ENCODE data around the gene BMF.
"Not testable (repeated sequence)": the region's sequence is repeated elsewhere in the genome, so short reads cannot be mapped to it uniquely, and the experiment has no call there.

BMF gene

GRCh38 chr15:40138201-40138570, 29.5 kb upstream of the BMF start:
- not testable (repeated sequence) for H3K36me3 ChIP-seq (ENCODE audit: insufficient read depth, low read length); H3K4me1 ChIP-seq (ENCODE audit: control insufficient read depth, insufficient read depth, low read length, unreplicated experiment); H3K79me2 ChIP-seq (ENCODE audit: control insufficient read depth, insufficient read depth, low read length, unreplicated experiment); H3K27ac ChIP-seq (ENCODE audit: low read depth, low read length); H3K27me3 ChIP-seq (ENCODE audit: insufficient read depth, low read length); H3K4me3 ChIP-seq (ENCODE audit: low read depth, low read length); H2AFZ ChIP-seq (ENCODE audit: low read length, unreplicated experiment)

- H3K36me3 ChIP-seq (ENCODE audit: insufficient read depth, low read length) = no peaks in the 10 kb centered on the region
- H3K27me3 ChIP-seq (ENCODE audit: insufficient read depth, low read length) = peaks cover 9% of the 10 kb centered on the region; the same call in 1 of the 2 replicates
- H3K4me1 ChIP-seq (ENCODE audit: control insufficient read depth, insufficient read depth, low read length, unreplicated experiment) = no peaks in the 10 kb centered on the region
- no peak overlapping the region for H3K4me3 ChIP-seq (ENCODE audit: low read depth, low read length)
- H3K27ac ChIP-seq (ENCODE audit: low read depth, low read length) = no peak overlapping the region
- H3K79me2 ChIP-seq (ENCODE audit: control insufficient read depth, insufficient read depth, low read length, unreplicated experiment) = no peaks in the 10 kb centered on the region
- H2AFZ ChIP-seq (ENCODE audit: low read length, unreplicated experiment) = no peak overlapping the region
Observed at GRCh38 chr15:40137303-40138200, 28.9 kb upstream of the BMF start.

- no peaks in the 10 kb centered on the region for H3K4me1 ChIP-seq (ENCODE audit: control insufficient read depth, insufficient read depth, low read length, unreplicated experiment)
- H3K27ac ChIP-seq (ENCODE audit: low read depth, low read length) = no peak overlapping the region
- H3K27me3 ChIP-seq (ENCODE audit: insufficient read depth, low read length) = peaks cover 11% of the 10 kb centered on the region; the same call in 1 of the 2 replicates
- no peak overlapping the region for H2AFZ ChIP-seq (ENCODE audit: low read length, unreplicated experiment)
- H3K36me3 ChIP-seq (ENCODE audit: insufficient read depth, low read length) = no peaks in the 10 kb centered on the region
- H3K4me3 ChIP-seq (ENCODE audit: low read depth, low read length) = no peak overlapping the region
- no peaks in the 10 kb centered on the region for H3K79me2 ChIP-seq (ENCODE audit: control insufficient read depth, insufficient read depth, low read length, unreplicated experiment)
Observed at GRCh38 chr15:40136470-40137302, 28.0 kb upstream of the BMF start.

DNA sequence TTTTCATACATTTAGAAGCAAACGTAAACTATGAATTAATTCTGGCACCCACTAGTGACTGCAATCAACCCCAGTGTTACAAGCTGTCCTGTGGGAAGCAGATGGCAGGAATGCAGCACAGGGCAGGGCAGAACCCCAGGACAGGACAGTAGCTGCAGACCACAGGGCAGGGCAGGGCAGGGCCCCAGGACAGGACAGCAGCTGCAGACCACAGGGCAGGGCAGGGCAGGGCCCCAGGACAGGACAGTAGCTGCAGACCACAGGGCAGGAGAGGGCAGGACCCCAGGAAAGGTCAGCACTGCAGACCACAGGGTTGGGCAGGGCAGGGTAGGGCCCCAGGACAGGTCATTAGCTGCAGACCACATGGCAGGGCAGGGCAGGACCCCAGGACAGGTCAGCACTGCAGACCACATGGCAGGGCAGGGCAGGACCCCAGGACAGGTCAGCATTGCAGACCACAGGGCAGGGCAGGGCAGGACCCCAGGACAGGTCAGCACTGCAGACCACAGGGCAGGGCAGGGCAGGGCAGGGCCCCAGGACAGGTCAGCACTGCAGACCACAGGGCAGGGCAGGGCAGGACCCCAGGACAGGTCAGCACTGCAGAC, 27.3 kb upstream of the BMF start:
- H2AFZ ChIP-seq (ENCODE audit: low read length, unreplicated experiment); H3K27ac ChIP-seq (ENCODE audit: low read depth, low read length); H3K4me1 ChIP-seq (ENCODE audit: control insufficient read depth, insufficient read depth, low read length, unreplicated experiment); H3K4me3 ChIP-seq (ENCODE audit: low read depth, low read length); H3K36me3 ChIP-seq (ENCODE audit: insufficient read depth, low read length); H3K79me2 ChIP-seq (ENCODE audit: control insufficient read depth, insufficient read depth, low read length, unreplicated experiment): not testable (repeated sequence)
- H3K27me3 ChIP-seq (ENCODE audit: insufficient read depth, low read length) = peaks cover 15% of the 10 kb centered on the region; the same call in 1 of the 2 replicates

- Histone ChIP-seq H3K4me1 (ENCODE audit: control insufficient read depth, insufficient read depth, low read length, unreplicated experiment) (no peaks in the 10 kb centered on the region), H2AFZ (ENCODE audit: low read length, unreplicated experiment) (no peak overlapping the region), H3K36me3 (ENCODE audit: insufficient read depth, low read length) (no peaks in the 10 kb centered on the region), H3K27ac (ENCODE audit: low read depth, low read length) (no peak overlapping the region), H3K79me2 (ENCODE audit: control insufficient read depth, insufficient read depth, low read length, unreplicated experiment) (no peaks in the 10 kb centered on the region), H3K4me3 (ENCODE audit: low read depth, low read length) (no peak overlapping the region), H3K27me3 (ENCODE audit: insufficient read depth, low read length) (peaks cover 15% of the 10 kb centered on the region; the same call in 1 of the 2 replicates)
Observed at GRCh38 chr15:40134885-40135284, 26.2 kb upstream of the BMF start.

- Histone ChIP-seq H3K79me2 (ENCODE audit: control insufficient read depth, insufficient read depth, low read length, unreplicated experiment) (no peaks in the 10 kb centered on the region), H3K36me3 (ENCODE audit: insufficient read depth, low read length) (no peaks in the 10 kb centered on the region), H2AFZ (ENCODE audit: low read length, unreplicated experiment) (no peak overlapping the region), H3K27me3 (ENCODE audit: insufficient read depth, low read length) (peaks cover 15% of the 10 kb centered on the region; the same call in 1 of the 2 replicates), H3K27ac (ENCODE audit: low read depth, low read length) (no peak overlapping the region), H3K4me1 (ENCODE audit: control insufficient read depth, insufficient read depth, low read length, unreplicated experiment) (no peaks in the 10 kb centered on the region), H3K4me3 (ENCODE audit: low read depth, low read length) (no peak overlapping the region)
Observed at GRCh38 chr15:40133544-40133943, 24.9 kb upstream of the BMF start.

DNA sequence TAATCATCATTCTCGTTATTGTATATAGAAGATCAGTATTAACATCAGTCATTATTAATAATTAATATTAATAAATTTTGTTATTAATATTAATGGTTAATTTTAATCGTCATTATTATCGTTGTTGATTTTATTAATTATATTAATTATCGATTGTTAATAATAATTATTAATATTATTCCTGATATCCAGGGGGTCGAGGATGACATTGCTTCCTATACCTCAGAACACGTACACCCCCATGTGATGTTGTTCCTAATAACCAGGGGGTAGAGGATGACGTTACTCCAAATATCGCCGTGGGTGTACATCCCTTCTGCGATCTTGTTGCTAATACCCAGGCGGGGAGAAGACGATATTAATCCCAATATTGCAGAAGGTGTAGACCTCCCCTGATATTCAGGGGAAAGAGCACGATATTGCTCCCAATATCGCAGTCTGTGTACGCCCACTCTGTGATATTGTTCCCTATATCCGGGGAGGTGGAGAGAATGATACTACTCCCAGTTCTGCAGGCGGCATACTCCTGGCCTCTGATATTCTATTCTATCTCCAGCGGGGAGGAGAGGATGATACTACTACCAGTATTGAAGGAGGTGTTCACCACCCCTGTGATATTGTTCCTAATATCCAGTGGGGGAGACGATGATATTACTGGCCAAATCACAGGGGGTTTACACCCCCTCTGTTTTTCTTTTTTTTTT, 22.3 kb upstream of the BMF start:
- Histone ChIP-seq H3K27ac (ENCODE audit: low read depth, low read length) (no peak overlapping the region), H2AFZ (ENCODE audit: low read length, unreplicated experiment) (no peak overlapping the region), H3K27me3 (ENCODE audit: insufficient read depth, low read length) (peaks cover 29% of the 10 kb centered on the region; the same call in 1 of the 2 replicates), H3K36me3 (ENCODE audit: insufficient read depth, low read length) (no peaks in the 10 kb centered on the region), H3K79me2 (ENCODE audit: control insufficient read depth, insufficient read depth, low read length, unreplicated experiment) (no peaks in the 10 kb centered on the region), H3K4me3 (ENCODE audit: low read depth, low read length) (no peak overlapping the region), H3K4me1 (ENCODE audit: control insufficient read depth, insufficient read depth, low read length, unreplicated experiment) (no peaks in the 10 kb centered on the region)

GRCh38 chr15:40130118-40130517, 21.4 kb upstream of the BMF start:
- H3K27ac ChIP-seq (ENCODE audit: low read depth, low read length) = no peak overlapping the region
- H3K4me3 ChIP-seq (ENCODE audit: low read depth, low read length) = no peak overlapping the region
- no peaks in the 10 kb centered on the region for H3K36me3 ChIP-seq (ENCODE audit: insufficient read depth, low read length)
- no peaks in the 10 kb centered on the region for H3K4me1 ChIP-seq (ENCODE audit: control insufficient read depth, insufficient read depth, low read length, unreplicated experiment)
- no peaks in the 10 kb centered on the region for H3K79me2 ChIP-seq (ENCODE audit: control insufficient read depth, insufficient read depth, low read length, unreplicated experiment)
- peaks cover 29% of the 10 kb centered on the region; the same call in 1 of the 2 replicates for H3K27me3 ChIP-seq (ENCODE audit: insufficient read depth, low read length)
- no peak overlapping the region for H2AFZ ChIP-seq (ENCODE audit: low read length, unreplicated experiment)

- H2AFZ ChIP-seq (ENCODE audit: low read length, unreplicated experiment) = no peak overlapping the region
- no peaks in the 10 kb centered on the region for H3K36me3 ChIP-seq (ENCODE audit: insufficient read depth, low read length)
- H3K27ac ChIP-seq (ENCODE audit: low read depth, low read length) = no peak overlapping the region
- no peaks in the 10 kb centered on the region for H3K4me1 ChIP-seq (ENCODE audit: control insufficient read depth, insufficient read depth, low read length, unreplicated experiment)
- no peak overlapping the region for H3K4me3 ChIP-seq (ENCODE audit: low read depth, low read length)
- peaks cover 29% of the 10 kb centered on the region; the same call in 1 of the 2 replicates for H3K27me3 ChIP-seq (ENCODE audit: insufficient read depth, low read length)
- H3K79me2 ChIP-seq (ENCODE audit: control insufficient read depth, insufficient read depth, low read length, unreplicated experiment) = no peaks in the 10 kb centered on the region
Observed at GRCh38 chr15:40128766-40129660, 20.3 kb upstream of the BMF start.
